Activated B cell treated with CpG ODN at 0.5 μM for 24 hours (primary cell): ENCODE measurements around the gene ISOC1. TPM values are rescaled to one million over a fixed set of nuclear protein-coding genes. Genes with fewer than 3 reads are reported as not detected.

ENCODE experiments used
- ATAC-seq: fragments of 200-7000 bp; cut with Tn5 transposase; one replicate; pipeline ENCODE4 v1.10.0; 2021; ENCODE audit warnings: low read depth, mild to moderate bottlenecking, moderate library complexity
- CTCF ChIA-PET: fragments of 350-600 bp; sonication (Branson Sonifier 250); formaldehyde crosslinking; loops from one replicate; lab custom pipeline; 2021; ENCODE audit warnings: antibody characterized with exemption; lab: Charles Lee
- POLR2A ChIA-PET: fragments of 350-600 bp; sonication (Branson Sonifier 250); formaldehyde crosslinking; loops from one replicate; lab custom pipeline; 2021; ENCODE audit warnings: antibody characterized with exemption; lab: Charles Lee
- DNase-seq: peaks from one replicate; pipeline ENCODE4 v3.0.0; 2022
- H3K27ac Mint-ChIP-seq: one replicate; pipeline ENCODE4 v1.8.0; 2020; ENCODE audit warnings: mixed read lengths
- H3K27me3 Mint-ChIP-seq: one replicate; pipeline ENCODE4 v1.8.0; 2021; ENCODE audit warnings: mixed read lengths
- H3K36me3 Mint-ChIP-seq: one replicate; pipeline ENCODE4 v1.8.0; 2021; ENCODE audit warnings: low read depth, mixed read lengths
- H3K4me1 Mint-ChIP-seq: one replicate; pipeline ENCODE4 v1.8.0; 2021; ENCODE audit warnings: mixed read lengths
- H3K4me3 Mint-ChIP-seq: one replicate; pipeline ENCODE4 v1.8.0; 2020; ENCODE audit warnings: mild to moderate bottlenecking, mixed read lengths
- H3K9me3 Mint-ChIP-seq: one replicate; pipeline ENCODE4 v1.8.0; 2020; ENCODE audit warnings: mixed read lengths
- intact Hi-C: fragments of 100-400 bp; cut with micrococcal nuclease; formaldehyde crosslinking; loops from one replicate; pipeline ENCODE4 v1.15.1; 2024
- total RNA-seq: library from RNA; stranded (reverse); gene quantifications from 2 replicates; pipeline ENCODE4 v1.2.3, GENCODE V29; 2022
- TF ChIP-seq, protein P1 (sequence below): fragments of 200-600 bp; IDR thresholded peaks from one replicate; pipeline ENCODE4 v1.8.0; 2022; ENCODE audit warnings: antibody characterized with exemption, mild to moderate bottlenecking

The ISOC1 gene
- total RNA-seq, 1 donor from 2014 or later: 9.9 TPM

DNA sequence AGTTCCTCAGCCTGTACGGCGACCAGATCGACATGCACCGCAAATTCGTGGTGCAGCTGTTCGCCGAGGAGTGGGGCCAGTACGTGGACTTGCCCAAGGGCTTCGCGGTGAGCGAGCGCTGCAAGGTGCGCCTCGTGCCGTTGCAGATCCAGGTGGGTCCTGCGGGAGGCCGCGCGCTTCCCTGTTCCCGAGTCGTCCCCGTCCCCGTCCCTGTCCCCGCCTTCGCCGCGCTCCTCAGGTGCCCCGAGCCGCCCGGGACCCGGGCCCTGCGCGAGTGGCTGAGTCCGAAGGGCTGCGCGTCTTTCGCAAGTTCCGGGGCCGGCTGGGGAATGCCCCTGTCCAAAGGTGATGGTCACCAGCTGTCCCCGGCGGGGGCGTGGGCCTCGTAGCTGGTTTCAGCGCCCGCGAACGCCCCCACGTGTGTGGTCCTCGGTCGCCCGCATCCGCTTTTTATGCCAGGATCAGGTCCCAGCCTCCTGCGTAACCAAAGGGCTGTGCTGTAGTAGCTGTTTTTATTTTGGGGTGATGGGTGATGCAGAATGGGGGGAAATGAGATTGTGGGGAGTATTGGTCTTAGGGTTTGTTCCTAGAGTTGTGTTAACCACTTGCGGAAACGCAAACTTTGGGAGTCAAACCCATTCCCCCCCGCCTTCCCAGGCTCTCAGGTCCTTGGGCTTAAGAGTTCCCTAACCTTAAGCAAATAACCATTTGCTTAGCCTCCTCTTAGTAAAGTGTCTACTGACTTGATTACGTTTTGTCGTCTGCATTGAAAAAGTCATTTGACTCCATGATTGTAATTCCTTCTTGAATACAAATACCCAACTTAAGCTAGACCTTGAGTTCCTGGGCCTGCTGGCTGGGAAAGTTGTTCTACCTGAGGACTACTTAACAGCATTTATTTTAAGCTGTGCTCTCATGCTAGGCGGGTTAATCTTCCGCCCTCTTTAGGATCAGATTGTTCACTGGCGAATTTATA lies 663 bp downstream of the ISOC1 start:
- Mint-ChIP-seq H3K27me3 (peaks cover 9% of the 10 kb centered on the region), H3K36me3 (no peaks in the 10 kb centered on the region), H3K4me1 (peaks cover 15% of the 10 kb centered on the region)

DNA sequence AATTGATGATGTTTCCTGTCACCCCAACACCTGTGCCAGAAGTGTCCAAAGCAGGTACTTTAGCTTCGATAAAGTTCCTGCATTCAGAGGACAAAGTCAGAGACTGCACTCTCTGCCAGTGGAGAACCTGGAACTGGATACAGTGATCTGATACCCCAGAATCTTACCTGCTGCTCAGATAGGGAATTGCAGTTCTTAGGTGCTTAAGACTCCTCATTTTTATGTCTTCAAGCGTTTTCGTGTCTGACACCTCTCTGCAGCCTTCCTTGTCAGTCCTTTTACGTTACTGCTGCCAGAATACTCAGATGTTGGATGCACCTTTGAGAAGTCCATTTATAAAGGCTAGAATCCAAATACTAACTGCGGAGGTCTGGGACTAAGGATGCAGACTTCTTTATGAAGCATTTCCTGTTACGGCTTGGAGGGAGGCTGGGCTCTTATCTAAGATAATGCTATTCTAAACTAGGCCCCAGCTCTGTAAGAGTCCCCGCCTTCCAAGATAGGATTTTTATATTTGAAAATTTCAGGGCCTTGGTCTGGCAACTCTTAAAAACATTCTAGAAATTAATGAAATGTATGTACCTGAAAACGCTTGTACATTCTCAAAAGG lies 1.9 kb downstream of the ISOC1 start:
- ChIA-PET POLR2A (no interaction called here), CTCF (no interaction called here)
- TF ChIP-seq, protein P1, sequence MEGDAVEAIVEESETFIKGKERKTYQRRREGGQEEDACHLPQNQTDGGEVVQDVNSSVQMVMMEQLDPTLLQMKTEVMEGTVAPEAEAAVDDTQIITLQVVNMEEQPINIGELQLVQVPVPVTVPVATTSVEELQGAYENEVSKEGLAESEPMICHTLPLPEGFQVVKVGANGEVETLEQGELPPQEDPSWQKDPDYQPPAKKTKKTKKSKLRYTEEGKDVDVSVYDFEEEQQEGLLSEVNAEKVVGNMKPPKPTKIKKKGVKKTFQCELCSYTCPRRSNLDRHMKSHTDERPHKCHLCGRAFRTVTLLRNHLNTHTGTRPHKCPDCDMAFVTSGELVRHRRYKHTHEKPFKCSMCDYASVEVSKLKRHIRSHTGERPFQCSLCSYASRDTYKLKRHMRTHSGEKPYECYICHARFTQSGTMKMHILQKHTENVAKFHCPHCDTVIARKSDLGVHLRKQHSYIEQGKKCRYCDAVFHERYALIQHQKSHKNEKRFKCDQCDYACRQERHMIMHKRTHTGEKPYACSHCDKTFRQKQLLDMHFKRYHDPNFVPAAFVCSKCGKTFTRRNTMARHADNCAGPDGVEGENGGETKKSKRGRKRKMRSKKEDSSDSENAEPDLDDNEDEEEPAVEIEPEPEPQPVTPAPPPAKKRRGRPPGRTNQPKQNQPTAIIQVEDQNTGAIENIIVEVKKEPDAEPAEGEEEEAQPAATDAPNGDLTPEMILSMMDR: no peak
- H3K27me3 Mint-ChIP-seq: peaks cover 4% of the 10 kb centered on the region
- H3K4me3 Mint-ChIP-seq: no peak overlapping the region
- intact Hi-C loops: no loop called here
- H3K27ac Mint-ChIP-seq: no peak overlapping the region
- H3K36me3 Mint-ChIP-seq: no peaks in the 10 kb centered on the region
- no peaks in the 10 kb centered on the region for H3K9me3 Mint-ChIP-seq
- DNase-seq (no peak), ATAC-seq (no peak)
- H3K4me1 Mint-ChIP-seq: peaks cover 15% of the 10 kb centered on the region

More for the DNA sequence above, 663 bp downstream of the ISOC1 start:
- intact Hi-C loops: loop anchor here (1.0 to 5.0 kb wide), 4 partner anchors 31 to 1578 kb away; partner anchors contain the start of genes PRRC1 and SLC12A2
- Mint-ChIP-seq H3K27ac (peak overlapping the region; percentile 79), H3K9me3 (no peaks in the 10 kb centered on the region), H3K4me3 (peak overlapping the region; percentile 90)
- ATAC-seq: peak; percentile 13
- DNase-seq: no peak
- ChIA-PET POLR2A (interaction anchor here (0.7 to 1.6 kb wide), 5 partner anchors 8 to 1013 kb away, joined by 3 to 4 read pairs (median 3); no protein-coding TSS in a partner anchor), CTCF (interaction anchor here (0.7 to 1.2 kb wide), 3 partner anchors 31 to 189 kb away, joined by 3 to 5 read pairs (median 3); no protein-coding TSS in a partner anchor)
- TF ChIP-seq, protein P1: no peak

DNA sequence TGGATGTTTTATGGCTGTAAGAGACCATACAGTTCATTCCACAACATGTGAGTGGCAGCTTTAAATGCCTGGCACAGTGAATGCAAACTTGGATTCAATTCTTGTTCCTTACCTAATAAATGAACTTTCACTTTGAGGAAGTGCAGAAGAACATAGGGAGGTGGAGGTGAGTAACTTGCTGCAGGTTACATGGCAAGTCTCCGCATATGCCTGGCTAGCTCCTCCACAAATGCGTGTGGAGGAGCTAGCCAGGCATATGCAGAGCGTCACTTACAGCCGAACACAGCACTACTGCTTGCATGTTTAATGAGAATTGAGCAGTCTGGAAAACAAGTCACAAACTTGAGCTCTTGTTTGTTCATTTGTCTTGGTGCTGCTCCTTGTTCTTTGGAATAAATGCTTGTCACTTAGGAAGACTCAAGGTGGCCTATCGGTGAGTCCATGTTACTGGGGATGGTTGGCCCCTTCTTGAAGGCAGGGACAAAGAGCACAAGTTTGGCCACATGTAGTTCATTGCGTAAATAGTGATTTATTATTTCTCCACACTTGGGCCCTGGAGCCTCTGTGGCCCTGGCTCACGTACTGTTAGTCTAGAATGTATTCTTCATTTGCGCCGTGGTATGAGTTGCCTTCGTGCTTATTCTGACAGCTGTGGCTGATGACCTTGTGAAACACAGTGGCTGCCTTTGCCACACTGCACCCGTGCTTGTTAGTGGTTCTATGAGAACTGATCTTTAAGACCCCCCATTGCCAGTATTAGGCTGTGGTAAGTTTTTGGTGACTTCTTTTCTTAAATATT lies 3.1 kb downstream of the ISOC1 start:
- CTCF ChIA-PET: no interaction called here
- POLR2A ChIA-PET: no interaction called here
- intact Hi-C loops: no loop called here
- Mint-ChIP-seq H3K4me1 (peaks cover 15% of the 10 kb centered on the region), H3K27me3 (peaks cover 4% of the 10 kb centered on the region), H3K9me3 (no peaks in the 10 kb centered on the region), H3K4me3 (no peak overlapping the region), H3K27ac (no peak overlapping the region), H3K36me3 (no peaks in the 10 kb centered on the region)
- no peak for ATAC-seq
- TF ChIP-seq, protein P1: no peak
- no peak for DNase-seq

DNA sequence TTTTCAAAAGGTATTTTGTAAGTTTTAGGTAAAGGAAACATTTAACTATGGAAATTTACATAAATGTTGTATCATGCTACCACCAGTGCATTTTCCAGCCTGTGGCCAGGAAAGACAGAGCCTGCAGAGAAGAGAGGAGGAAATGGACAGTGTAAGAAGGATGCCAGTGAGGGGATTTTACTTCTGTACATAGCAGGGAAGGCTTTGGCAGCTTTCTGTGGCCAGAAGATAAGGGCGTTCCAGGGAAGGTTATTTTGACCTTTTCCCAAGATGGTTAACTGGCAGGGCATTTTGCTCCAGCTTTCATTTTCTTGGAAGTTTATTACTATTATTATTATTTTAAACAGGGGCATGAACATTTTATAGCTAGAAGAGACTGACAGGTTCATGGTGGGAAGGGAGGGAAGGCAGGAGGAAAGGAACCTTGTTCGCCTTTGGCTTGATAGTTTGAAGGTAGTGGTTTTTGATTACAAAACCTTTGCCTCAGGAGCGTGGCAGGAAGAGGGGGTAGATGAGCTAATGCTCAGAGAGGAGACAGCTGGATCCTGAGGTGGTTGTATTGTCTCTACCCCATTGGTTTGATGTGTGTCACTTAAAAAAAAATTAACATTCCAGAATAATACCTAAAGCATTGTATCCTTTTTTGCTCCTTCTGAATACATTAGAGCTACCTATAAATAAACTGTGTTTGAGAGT lies 4.1 kb downstream of the ISOC1 start:
- H3K9me3 Mint-ChIP-seq: no peaks in the 10 kb centered on the region
- no peak overlapping the region for H3K27ac Mint-ChIP-seq
- TF ChIP-seq, protein P1: no peak
- POLR2A ChIA-PET: no interaction called here
- intact Hi-C loops: no loop called here
- peaks cover 15% of the 10 kb centered on the region for H3K4me1 Mint-ChIP-seq
- ATAC-seq (no peak), DNase-seq (no peak)
- H3K27me3 Mint-ChIP-seq: no peaks in the 10 kb centered on the region
- H3K4me3 Mint-ChIP-seq: no peak overlapping the region
- H3K36me3 Mint-ChIP-seq: no peaks in the 10 kb centered on the region
- CTCF ChIA-PET: no interaction called here
